ENCODE measurements around the gene THAP3. TPM values are rescaled to one million over a fixed set of nuclear protein-coding genes. Genes with fewer than 3 reads are reported as not detected.
"Not testable (repeated sequence)": the region's sequence is repeated elsewhere in the genome, so short reads cannot be mapped to it uniquely, and the experiment has no call there.

THAP3 gene
- polyA plus RNA-seq, 1 donor from 2014 or later: 51.5 TPM

- no peaks in the 10 kb centered on the region for H3K27me3 ChIP-seq (ENCODE audit: insufficient read depth, low read depth, low read length)
- no peak overlapping the region for H3K4me2 ChIP-seq (ENCODE audit: low read length)
- no peaks in the 10 kb centered on the region for H3K9me3 ChIP-seq (ENCODE audit: low read length)
- H3K4me3 ChIP-seq (ENCODE audit: low read length): no peak overlapping the region
- TF ChIP-seq MXI1 (conservative IDR thresholded peaks at IDR 0.05; ENCODE audit: poor library complexity, severe bottlenecking): no peak
- TF ChIP-seq POLR2AphosphoS5 (IDR thresholded peaks at IDR 0.05): no peak
- H2AFZ ChIP-seq (ENCODE audit: low read depth, low read length): no peak overlapping the region
- no peaks in the 10 kb centered on the region for H3F3A ChIP-seq (ENCODE audit: insufficient read depth, low read length, poor library complexity, severe bottlenecking)
- H3K36me3 ChIP-seq (ENCODE audit: insufficient read depth, low read length): no peaks in the 10 kb centered on the region
- H3K79me2 ChIP-seq (replicated peaks; ENCODE audit: insufficient read depth, low read length): no peaks in the 10 kb centered on the region
- no peaks in the 10 kb centered on the region for H4K20me1 ChIP-seq (ENCODE audit: insufficient read depth)
- no peaks in the 10 kb centered on the region for H3K9me2 ChIP-seq (ENCODE audit: insufficient read depth, low read length)
- H3K9ac ChIP-seq (ENCODE audit: low read length): no peak overlapping the region
- no peak overlapping the region for H3K27ac ChIP-seq (ENCODE audit: low read length)
These were observed 35.9 kb downstream of the THAP3 start for GRCh38 chr1:6660415-6661049.

GRCh38 chr1:6662468-6662867 lies 37.8 kb downstream of the THAP3 start:
- not testable (repeated sequence) for H3K79me2 ChIP-seq (replicated peaks; ENCODE audit: insufficient read depth, low read length); H3K27me3 ChIP-seq (ENCODE audit: insufficient read depth, low read depth, low read length); H4K20me1 ChIP-seq (ENCODE audit: insufficient read depth)

GRCh38 chr1:6666696-6667095 lies 42.0 kb downstream of the THAP3 start:
- no peak overlapping the region for H2AFZ ChIP-seq (ENCODE audit: low read depth, low read length)
- H3K9me2 ChIP-seq (ENCODE audit: insufficient read depth, low read length): no peaks in the 10 kb centered on the region
- no peaks in the 10 kb centered on the region for H3K36me3 ChIP-seq (ENCODE audit: insufficient read depth, low read length)
- no peaks in the 10 kb centered on the region for H3K27me3 ChIP-seq (ENCODE audit: insufficient read depth, low read depth, low read length)
- no peaks in the 10 kb centered on the region for H3K79me2 ChIP-seq (replicated peaks; ENCODE audit: insufficient read depth, low read length)
- no peaks in the 10 kb centered on the region for H4K20me1 ChIP-seq (ENCODE audit: insufficient read depth)
- no peak overlapping the region for H3K27ac ChIP-seq (ENCODE audit: low read length)
- TF ChIP-seq POLR2AphosphoS5 (IDR thresholded peaks at IDR 0.05) (no peak), TAF1 (IDR thresholded peaks at IDR 0.05; ENCODE audit: low read depth) (no peak), EZH2 (IDR thresholded peaks at IDR 0.05; ENCODE audit: borderline replicate concordance, insufficient read depth, low read length, poor library complexity, severe bottlenecking) (no peak), RAD21 (conservative IDR thresholded peaks at IDR 0.05) (no peak), EP300 (conservative IDR thresholded peaks at IDR 0.05; ENCODE audit: poor library complexity, severe bottlenecking) (no peak), SMC3 (conservative IDR thresholded peaks at IDR 0.05; ENCODE audit: poor library complexity) (no peak), CTCF (IDR thresholded peaks at IDR 0.05; ENCODE audit: poor library complexity, severe bottlenecking) (no peak), MXI1 (conservative IDR thresholded peaks at IDR 0.05; ENCODE audit: poor library complexity, severe bottlenecking) (no peak)
- TF ChIP-seq, protein P1, sequence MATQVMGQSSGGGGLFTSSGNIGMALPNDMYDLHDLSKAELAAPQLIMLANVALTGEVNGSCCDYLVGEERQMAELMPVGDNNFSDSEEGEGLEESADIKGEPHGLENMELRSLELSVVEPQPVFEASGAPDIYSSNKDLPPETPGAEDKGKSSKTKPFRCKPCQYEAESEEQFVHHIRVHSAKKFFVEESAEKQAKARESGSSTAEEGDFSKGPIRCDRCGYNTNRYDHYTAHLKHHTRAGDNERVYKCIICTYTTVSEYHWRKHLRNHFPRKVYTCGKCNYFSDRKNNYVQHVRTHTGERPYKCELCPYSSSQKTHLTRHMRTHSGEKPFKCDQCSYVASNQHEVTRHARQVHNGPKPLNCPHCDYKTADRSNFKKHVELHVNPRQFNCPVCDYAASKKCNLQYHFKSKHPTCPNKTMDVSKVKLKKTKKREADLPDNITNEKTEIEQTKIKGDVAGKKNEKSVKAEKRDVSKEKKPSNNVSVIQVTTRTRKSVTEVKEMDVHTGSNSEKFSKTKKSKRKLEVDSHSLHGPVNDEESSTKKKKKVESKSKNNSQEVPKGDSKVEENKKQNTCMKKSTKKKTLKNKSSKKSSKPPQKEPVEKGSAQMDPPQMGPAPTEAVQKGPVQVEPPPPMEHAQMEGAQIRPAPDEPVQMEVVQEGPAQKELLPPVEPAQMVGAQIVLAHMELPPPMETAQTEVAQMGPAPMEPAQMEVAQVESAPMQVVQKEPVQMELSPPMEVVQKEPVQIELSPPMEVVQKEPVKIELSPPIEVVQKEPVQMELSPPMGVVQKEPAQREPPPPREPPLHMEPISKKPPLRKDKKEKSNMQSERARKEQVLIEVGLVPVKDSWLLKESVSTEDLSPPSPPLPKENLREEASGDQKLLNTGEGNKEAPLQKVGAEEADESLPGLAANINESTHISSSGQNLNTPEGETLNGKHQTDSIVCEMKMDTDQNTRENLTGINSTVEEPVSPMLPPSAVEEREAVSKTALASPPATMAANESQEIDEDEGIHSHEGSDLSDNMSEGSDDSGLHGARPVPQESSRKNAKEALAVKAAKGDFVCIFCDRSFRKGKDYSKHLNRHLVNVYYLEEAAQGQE (IDR thresholded peaks at IDR 0.05; ENCODE audit: borderline replicate concordance): no peak
- no peak overlapping the region for H3K4me2 ChIP-seq (ENCODE audit: low read length)
- no peak overlapping the region for H3K4me3 ChIP-seq (ENCODE audit: low read length)
- H3K9me3 ChIP-seq (ENCODE audit: low read length): no peaks in the 10 kb centered on the region
- H3F3A ChIP-seq (ENCODE audit: insufficient read depth, low read length, poor library complexity, severe bottlenecking): no peaks in the 10 kb centered on the region
- H3K9ac ChIP-seq (ENCODE audit: low read length): no peak overlapping the region

More at GRCh38 chr1:6662468-6662867, 37.8 kb downstream of the THAP3 start:
- H3K9ac ChIP-seq (ENCODE audit: low read length); H3K4me3 ChIP-seq (ENCODE audit: low read length); H3K9me2 ChIP-seq (ENCODE audit: insufficient read depth, low read length); H3K27ac ChIP-seq (ENCODE audit: low read length); H2AFZ ChIP-seq (ENCODE audit: low read depth, low read length); H3K4me2 ChIP-seq (ENCODE audit: low read length); H3K9me3 ChIP-seq (ENCODE audit: low read length); H3F3A ChIP-seq (ENCODE audit: insufficient read depth, low read length, poor library complexity, severe bottlenecking); H3K36me3 ChIP-seq (ENCODE audit: insufficient read depth, low read length): not testable (repeated sequence)
